ENCODE measurements around the gene USP40. TPM values are rescaled to one million over a fixed set of nuclear protein-coding genes. Genes with fewer than 3 reads are reported as not detected.

Gene USP40
- total and polyA plus RNA-seq, 2 of the 8 experiments (the other 6 are each of a cell fraction or from before 2014, with no cell fraction given) = 12.0 to 15.7 TPM

GRCh38 chr2:233474308-233475160, 92.0 kb downstream of the USP40 start (continued):
- TF ChIP-seq ATF2 (IDR thresholded peaks at IDR 0.05; ENCODE audit: low read length) = no peak
- TF ChIP-seq YY1 (IDR thresholded peaks at IDR 0.05; ENCODE audit: low read depth, low read length) = no peak
- TF ChIP-seq, protein P1, sequence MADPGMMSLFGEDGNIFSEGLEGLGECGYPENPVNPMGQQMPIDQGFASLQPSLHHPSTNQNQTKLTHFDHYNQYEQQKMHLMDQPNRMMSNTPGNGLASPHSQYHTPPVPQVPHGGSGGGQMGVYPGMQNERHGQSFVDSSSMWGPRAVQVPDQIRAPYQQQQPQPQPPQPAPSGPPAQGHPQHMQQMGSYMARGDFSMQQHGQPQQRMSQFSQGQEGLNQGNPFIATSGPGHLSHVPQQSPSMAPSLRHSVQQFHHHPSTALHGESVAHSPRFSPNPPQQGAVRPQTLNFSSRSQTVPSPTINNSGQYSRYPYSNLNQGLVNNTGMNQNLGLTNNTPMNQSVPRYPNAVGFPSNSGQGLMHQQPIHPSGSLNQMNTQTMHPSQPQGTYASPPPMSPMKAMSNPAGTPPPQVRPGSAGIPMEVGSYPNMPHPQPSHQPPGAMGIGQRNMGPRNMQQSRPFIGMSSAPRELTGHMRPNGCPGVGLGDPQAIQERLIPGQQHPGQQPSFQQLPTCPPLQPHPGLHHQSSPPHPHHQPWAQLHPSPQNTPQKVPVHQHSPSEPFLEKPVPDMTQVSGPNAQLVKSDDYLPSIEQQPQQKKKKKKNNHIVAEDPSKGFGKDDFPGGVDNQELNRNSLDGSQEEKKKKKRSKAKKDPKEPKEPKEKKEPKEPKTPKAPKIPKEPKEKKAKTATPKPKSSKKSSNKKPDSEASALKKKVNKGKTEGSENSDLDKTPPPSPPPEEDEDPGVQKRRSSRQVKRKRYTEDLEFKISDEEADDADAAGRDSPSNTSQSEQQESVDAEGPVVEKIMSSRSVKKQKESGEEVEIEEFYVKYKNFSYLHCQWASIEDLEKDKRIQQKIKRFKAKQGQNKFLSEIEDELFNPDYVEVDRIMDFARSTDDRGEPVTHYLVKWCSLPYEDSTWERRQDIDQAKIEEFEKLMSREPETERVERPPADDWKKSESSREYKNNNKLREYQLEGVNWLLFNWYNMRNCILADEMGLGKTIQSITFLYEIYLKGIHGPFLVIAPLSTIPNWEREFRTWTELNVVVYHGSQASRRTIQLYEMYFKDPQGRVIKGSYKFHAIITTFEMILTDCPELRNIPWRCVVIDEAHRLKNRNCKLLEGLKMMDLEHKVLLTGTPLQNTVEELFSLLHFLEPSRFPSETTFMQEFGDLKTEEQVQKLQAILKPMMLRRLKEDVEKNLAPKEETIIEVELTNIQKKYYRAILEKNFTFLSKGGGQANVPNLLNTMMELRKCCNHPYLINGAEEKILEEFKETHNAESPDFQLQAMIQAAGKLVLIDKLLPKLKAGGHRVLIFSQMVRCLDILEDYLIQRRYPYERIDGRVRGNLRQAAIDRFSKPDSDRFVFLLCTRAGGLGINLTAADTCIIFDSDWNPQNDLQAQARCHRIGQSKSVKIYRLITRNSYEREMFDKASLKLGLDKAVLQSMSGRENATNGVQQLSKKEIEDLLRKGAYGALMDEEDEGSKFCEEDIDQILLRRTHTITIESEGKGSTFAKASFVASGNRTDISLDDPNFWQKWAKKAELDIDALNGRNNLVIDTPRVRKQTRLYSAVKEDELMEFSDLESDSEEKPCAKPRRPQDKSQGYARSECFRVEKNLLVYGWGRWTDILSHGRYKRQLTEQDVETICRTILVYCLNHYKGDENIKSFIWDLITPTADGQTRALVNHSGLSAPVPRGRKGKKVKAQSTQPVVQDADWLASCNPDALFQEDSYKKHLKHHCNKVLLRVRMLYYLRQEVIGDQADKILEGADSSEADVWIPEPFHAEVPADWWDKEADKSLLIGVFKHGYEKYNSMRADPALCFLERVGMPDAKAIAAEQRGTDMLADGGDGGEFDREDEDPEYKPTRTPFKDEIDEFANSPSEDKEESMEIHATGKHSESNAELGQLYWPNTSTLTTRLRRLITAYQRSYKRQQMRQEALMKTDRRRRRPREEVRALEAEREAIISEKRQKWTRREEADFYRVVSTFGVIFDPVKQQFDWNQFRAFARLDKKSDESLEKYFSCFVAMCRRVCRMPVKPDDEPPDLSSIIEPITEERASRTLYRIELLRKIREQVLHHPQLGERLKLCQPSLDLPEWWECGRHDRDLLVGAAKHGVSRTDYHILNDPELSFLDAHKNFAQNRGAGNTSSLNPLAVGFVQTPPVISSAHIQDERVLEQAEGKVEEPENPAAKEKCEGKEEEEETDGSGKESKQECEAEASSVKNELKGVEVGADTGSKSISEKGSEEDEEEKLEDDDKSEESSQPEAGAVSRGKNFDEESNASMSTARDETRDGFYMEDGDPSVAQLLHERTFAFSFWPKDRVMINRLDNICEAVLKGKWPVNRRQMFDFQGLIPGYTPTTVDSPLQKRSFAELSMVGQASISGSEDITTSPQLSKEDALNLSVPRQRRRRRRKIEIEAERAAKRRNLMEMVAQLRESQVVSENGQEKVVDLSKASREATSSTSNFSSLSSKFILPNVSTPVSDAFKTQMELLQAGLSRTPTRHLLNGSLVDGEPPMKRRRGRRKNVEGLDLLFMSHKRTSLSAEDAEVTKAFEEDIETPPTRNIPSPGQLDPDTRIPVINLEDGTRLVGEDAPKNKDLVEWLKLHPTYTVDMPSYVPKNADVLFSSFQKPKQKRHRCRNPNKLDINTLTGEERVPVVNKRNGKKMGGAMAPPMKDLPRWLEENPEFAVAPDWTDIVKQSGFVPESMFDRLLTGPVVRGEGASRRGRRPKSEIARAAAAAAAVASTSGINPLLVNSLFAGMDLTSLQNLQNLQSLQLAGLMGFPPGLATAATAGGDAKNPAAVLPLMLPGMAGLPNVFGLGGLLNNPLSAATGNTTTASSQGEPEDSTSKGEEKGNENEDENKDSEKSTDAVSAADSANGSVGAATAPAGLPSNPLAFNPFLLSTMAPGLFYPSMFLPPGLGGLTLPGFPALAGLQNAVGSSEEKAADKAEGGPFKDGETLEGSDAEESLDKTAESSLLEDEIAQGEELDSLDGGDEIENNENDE (IDR thresholded peaks at IDR 0.05; ENCODE audit: insufficient replicate concordance, low read length) = no peak
- TF ChIP-seq CHD2 (IDR thresholded peaks at IDR 0.05; ENCODE audit: low read length) = no peak
